ACC112 (cell line): Measurements from ENCODE around the gene SYNPO2L.
A peak's percentile ranks its signal among the peaks of the same experiment; 100 is the strongest.
"Not testable (repeated sequence)": the region's sequence is repeated elsewhere in the genome, so short reads cannot be mapped to it uniquely, and the experiment has no call there.

Experiments
- H2AFZ ChIP-seq: fragments of 200-600 bp; sonication (generic); one replicate; pipeline ENCODE4 v1.6.0; 2017; ENCODE audit warnings: antibody characterized with exemption, low read length; ENCODE audit not compliant: unreplicated experiment
- H3K27ac ChIP-seq: fragments of 200-600 bp; sonication (generic); 2 replicates; pipeline ENCODE4 v1.5.1; 2014; ENCODE audit warnings: low read depth, mild to moderate bottlenecking, antibody characterized with exemption, low read length, moderate library complexity
- H3K27me3 ChIP-seq: fragments of 200-600 bp; sonication (generic); 2 replicates; pipeline ENCODE4 v1.6.1; 2014; ENCODE audit warnings: mild to moderate bottlenecking, antibody characterized with exemption, low read length, moderate library complexity, mixed read lengths; ENCODE audit not compliant: insufficient read depth
- H3K36me3 ChIP-seq: fragments of 200-600 bp; sonication (generic); 2 replicates; pipeline ENCODE4 v1.6.1; 2016; ENCODE audit warnings: mild to moderate bottlenecking, antibody characterized with exemption, low read length, moderate library complexity, mixed read lengths; ENCODE audit not compliant: insufficient read depth
- H3K4me1 ChIP-seq: fragments of 200-600 bp; sonication (generic); one replicate; pipeline ENCODE4 v1.6.1; 2016; ENCODE audit warnings: low read length, mixed read lengths; ENCODE audit not compliant: insufficient read depth, unreplicated experiment, control insufficient read depth
- H3K4me3 ChIP-seq: fragments of 200-600 bp; sonication (generic); 2 replicates; pipeline ENCODE4 v1.5.1; 2014; ENCODE audit warnings: mild to moderate bottlenecking, low read depth, low read length
- H3K79me2 ChIP-seq: fragments of 200-600 bp; sonication (generic); one replicate; pipeline ENCODE4 v1.6.0; 2016; ENCODE audit warnings: low read length; ENCODE audit not compliant: control insufficient read depth, unreplicated experiment, insufficient read depth

Gene SYNPO2L

GRCh38 chr10:73665581-73665980 lies 9.8 kb upstream of the SYNPO2L start:
- H3K27me3 ChIP-seq, H3K36me3 ChIP-seq, H3K4me3 ChIP-seq, H3K27ac ChIP-seq, H2AFZ ChIP-seq, H3K79me2 ChIP-seq: not testable (repeated sequence)
- H3K4me1 ChIP-seq = peaks cover 11% of the 10 kb centered on the region

- not testable (repeated sequence) for H3K4me3 ChIP-seq
These were observed 8.6 kb upstream of the SYNPO2L start for GRCh38 chr10:73664156-73665040.

DNA sequence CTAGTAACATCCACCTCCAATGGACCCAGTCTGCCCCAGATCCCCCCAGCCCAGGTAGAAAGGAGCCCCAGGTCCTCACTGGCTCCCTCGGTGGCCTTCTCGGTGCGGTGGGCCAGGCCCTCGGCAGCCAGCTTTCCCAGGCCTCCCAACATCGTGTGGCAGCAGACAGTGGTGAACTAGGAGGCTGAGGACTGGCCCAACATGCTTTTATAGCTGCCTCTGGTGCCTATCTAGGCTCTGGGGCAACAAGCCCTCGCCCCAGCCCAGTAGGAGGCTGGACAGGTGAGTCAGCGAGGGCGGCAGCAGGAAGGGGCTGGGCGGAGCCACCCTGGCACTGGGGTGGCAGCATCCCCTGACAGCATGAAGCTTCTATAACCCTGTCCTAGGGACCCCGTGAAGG lies 7.8 kb upstream of the SYNPO2L start:
- H3K36me3 ChIP-seq, H3K27ac ChIP-seq, H3K27me3 ChIP-seq, H3K79me2 ChIP-seq, H2AFZ ChIP-seq, H3K4me3 ChIP-seq: not testable (repeated sequence)
- H3K4me1 ChIP-seq = peaks cover 11% of the 10 kb centered on the region

More at GRCh38 chr10:73664156-73665040, 8.6 kb upstream of the SYNPO2L start:
- not testable (repeated sequence) for H3K79me2 ChIP-seq, H3K36me3 ChIP-seq, H3K27ac ChIP-seq, H2AFZ ChIP-seq, H3K27me3 ChIP-seq
- peaks cover 11% of the 10 kb centered on the region for H3K4me1 ChIP-seq

GRCh38 chr10:73662705-73663104 lies 6.9 kb upstream of the SYNPO2L start:
- not testable (repeated sequence) for H3K27ac ChIP-seq, H2AFZ ChIP-seq, H3K79me2 ChIP-seq, H3K27me3 ChIP-seq, H3K4me3 ChIP-seq, H3K36me3 ChIP-seq
- peaks cover 11% of the 10 kb centered on the region for H3K4me1 ChIP-seq

GRCh38 chr10:73655257-73655989 lies 406 bp downstream of the SYNPO2L start:
- Histone ChIP-seq H3K36me3 (no peaks in the 10 kb centered on the region), H2AFZ (no peak overlapping the region), H3K4me1 (no peaks in the 10 kb centered on the region), H3K4me3 (no peak overlapping the region), H3K79me2 (no peaks in the 10 kb centered on the region), H3K27ac (no peak overlapping the region), H3K27me3 (no peaks in the 10 kb centered on the region)

DNA sequence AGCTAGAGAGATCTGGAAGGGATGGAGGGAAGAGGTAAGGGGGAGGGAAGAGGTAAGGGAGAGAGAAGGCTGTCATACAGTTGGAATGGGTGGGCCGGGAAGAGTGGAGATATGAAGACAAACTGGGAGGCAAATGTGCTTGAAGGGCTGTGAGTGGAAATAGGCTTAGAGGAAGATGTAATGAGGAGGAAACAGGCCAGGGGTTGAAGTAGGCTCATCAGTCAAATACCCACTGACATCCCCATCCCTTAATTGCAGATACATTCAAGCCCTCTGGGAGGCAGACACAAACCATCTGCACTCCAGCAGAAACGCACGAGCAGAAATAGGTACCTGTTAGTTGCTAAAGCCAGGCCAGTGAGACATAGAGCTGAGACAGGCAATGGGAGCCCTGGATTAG lies 2.1 kb downstream of the SYNPO2L start:
- Histone ChIP-seq H3K27ac (no peak overlapping the region), H3K4me1 (peaks cover 4% of the 10 kb centered on the region), H3K4me3 (no peak overlapping the region), H3K36me3 (no peaks in the 10 kb centered on the region), H3K79me2 (no peaks in the 10 kb centered on the region), H3K27me3 (no peaks in the 10 kb centered on the region), H2AFZ (no peak overlapping the region)

- Histone ChIP-seq H3K27me3 (no peaks in the 10 kb centered on the region), H3K27ac (no peak overlapping the region), H2AFZ (no peak overlapping the region), H3K79me2 (no peaks in the 10 kb centered on the region), H3K4me1 (peaks cover 4% of the 10 kb centered on the region), H3K36me3 (no peaks in the 10 kb centered on the region), H3K4me3 (no peak overlapping the region)
These were observed 2.6 kb downstream of the SYNPO2L start for GRCh38 chr10:73653195-73653594.

DNA sequence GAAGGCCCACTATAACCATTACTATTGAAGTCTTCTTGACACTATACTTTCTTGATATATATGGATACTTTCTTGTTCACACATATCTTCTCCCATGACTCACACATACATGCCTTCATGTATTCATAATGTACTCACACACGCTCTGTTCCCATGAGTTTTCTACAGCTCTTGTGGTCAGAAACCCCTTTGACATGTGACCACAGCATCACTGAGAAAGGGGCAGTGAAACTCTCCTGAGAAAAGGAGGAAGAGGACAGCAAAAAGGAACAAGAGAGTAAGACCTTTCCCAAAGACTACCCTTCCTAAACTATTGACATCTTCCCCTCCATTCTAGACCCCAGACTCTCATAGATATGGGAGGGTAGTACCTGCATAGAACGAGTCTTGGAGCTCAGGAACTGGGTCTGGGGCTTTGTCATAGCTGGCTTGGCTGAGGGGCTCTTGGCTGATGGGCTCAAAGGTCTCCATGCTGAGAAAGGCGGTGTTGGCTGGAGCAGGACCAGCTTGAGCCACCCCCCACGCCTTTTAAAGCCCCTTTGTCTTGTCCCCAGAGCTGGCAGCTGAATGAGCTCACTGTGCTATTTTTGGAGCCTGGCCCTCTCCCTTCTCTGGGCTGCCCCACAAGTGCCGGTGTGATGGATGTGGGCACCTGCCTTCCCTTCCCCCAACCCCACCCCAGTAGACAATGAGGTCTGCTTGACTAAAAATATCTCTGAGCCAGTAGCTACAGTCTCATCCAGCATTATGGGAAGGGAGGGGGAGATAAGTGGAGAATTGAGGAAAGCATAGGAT lies 5.1 kb downstream of the SYNPO2L start:
- Histone ChIP-seq H3K4me3 (no peak overlapping the region), H3K36me3 (no peaks in the 10 kb centered on the region), H3K27ac (peak overlapping the region; percentile 33; the same call in 1 of the 2 replicates), H3K4me1 (peaks cover 4% of the 10 kb centered on the region), H3K27me3 (no peaks in the 10 kb centered on the region), H2AFZ (no peak overlapping the region), H3K79me2 (no peaks in the 10 kb centered on the region)

DNA sequence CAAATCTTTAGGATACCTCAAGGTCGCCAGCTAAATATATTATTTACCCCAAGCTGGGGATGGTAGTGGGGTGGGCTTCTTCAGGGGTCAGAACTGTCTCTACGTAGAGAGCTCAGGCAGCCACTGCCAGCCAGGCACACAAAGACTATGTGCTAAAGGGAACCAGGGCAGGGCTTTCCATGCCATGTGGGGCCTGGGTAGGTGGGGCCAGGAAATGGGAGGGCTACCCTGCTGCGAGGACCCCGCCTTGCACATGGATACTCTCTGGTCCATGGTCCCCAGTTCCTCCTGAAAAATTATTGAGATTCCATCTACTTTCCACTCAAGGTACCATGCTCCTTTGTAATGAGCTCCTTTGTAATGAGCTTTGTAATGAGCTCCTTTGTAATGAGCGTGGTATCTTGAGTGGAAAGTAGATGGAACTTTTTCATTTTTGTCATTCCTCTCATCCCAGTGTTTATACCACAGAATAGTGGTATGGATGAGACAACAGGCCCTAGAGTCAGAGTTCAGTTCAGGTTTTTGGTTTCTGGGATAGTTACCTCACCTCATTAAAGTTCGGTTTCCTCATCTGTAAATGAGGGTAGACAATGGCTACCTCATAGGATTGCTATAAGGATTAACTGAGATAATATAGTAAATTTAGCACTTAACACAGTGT lies 5.8 kb downstream of the SYNPO2L start:
- Histone ChIP-seq H3K27me3 (no peaks in the 10 kb centered on the region), H3K79me2 (no peaks in the 10 kb centered on the region), H3K27ac (peak overlapping the region; percentile 30; the same call in 1 of the 2 replicates), H3K36me3 (no peaks in the 10 kb centered on the region), H3K4me3 (no peak overlapping the region), H3K4me1 (peaks cover 4% of the 10 kb centered on the region), H2AFZ (no peak overlapping the region)
